HCT116 (cell line): ENCODE measurements around the gene C20orf96. TPM values are rescaled to one million over a fixed set of nuclear protein-coding genes. Genes with fewer than 3 reads are reported as not detected.

Source experiments
- ATAC-seq: fragments of 200-7000 bp; cut with Tn5 transposase; 2 replicates; pipeline ENCODE4 v1.9.1; 2020; ENCODE audit warnings: mild to moderate bottlenecking, moderate library complexity
- BruUV-seq: library from RNA; stranded (reverse); fragments of 400-500 nt; replicated peaks from 2 replicates; lab custom pipeline; 2021; lab: Mats Ljungman, UMichigan
- CTCF ChIA-PET: fragments of 300-600 bp; sonication (Branson Sonifier 250); formaldehyde crosslinking; loops from one replicate; lab custom pipeline; 2021; ENCODE audit warnings: antibody characterized with exemption; lab: Charles Lee
- POLR2A ChIA-PET: fragments of 300-600, 350-600 bp; sonication (Branson Sonifier 250); formaldehyde crosslinking; loops from one replicate; lab custom pipeline; 2021; ENCODE audit warnings: antibody characterized with exemption; lab: Charles Lee
- RAD21 ChIA-PET, 2 experiments: fragments of 300-600 bp; sonication (Branson Sonifier 250); formaldehyde crosslinking; loops; one replicate each; lab custom pipeline; 2023; ENCODE audit warnings: low total read pairs in 2 of 2; ENCODE audit not compliant: uncharacterized antibody in 2 of 2, unreplicated experiment in 2 of 2, low non-redundant PET in 1 of 2; lab: Charles Lee
- DNase-seq: peaks from one replicate; pipeline ENCODE4 v3.0.0-alpha.2; 2010; ENCODE audit warnings: low read depth, low spot score
- H2AFZ ChIP-seq: fragments of 200-600 bp; shearing (Covaris generic), sonication (generic); 2 replicates; pipeline ENCODE4 v1.6.1; 2017; ENCODE audit warnings: low read depth, mixed run types, mixed read lengths, antibody characterized with exemption, low read length; ENCODE audit not compliant: poor library complexity, severe bottlenecking
- H3K27ac ChIP-seq: 2 replicates; pipeline ENCODE4 v1.5.1; 2012; ENCODE audit warnings: low read depth, low read length
- H3K27me3 ChIP-seq: fragments of 200-600 bp; sonication (generic); 2 replicates; pipeline ENCODE4 v1.6.1; 2016; ENCODE audit warnings: mixed run types, low read length, mixed read lengths; ENCODE audit not compliant: insufficient read depth
- H3K36me3 ChIP-seq, 2 experiments: fragments of 200-500 bp in 1 of 2; fragments of 200-600 bp in 1 of 2; sonication (Bioruptor generic) in 1 of 2; sonication (generic) in 1 of 2; 2 replicates each; pipeline versions ENCODE4 v1.5.1 to v1.6.1; 2014 to 2016; ENCODE audit warnings: low read length in 2 of 2, inconsistent platforms in 1 of 2, mixed read lengths in 1 of 2, mixed run types in 1 of 2; ENCODE audit not compliant: insufficient read depth in 2 of 2, control insufficient read depth in 1 of 2
- H3K4me1 ChIP-seq, 2 experiments: fragments of 200-600 bp in 1 of 2; sonication (generic) in 1 of 2; 2 replicates each; pipeline versions ENCODE4 v1.5.1 to v1.6.1; 2012 to 2017; ENCODE audit warnings: low read length in 2 of 2, inconsistent platforms in 1 of 2, mild to moderate bottlenecking in 1 of 2, mixed read lengths in 1 of 2, mixed run types in 1 of 2, moderate library complexity in 1 of 2; ENCODE audit not compliant: insufficient read depth in 2 of 2, control insufficient read depth in 1 of 2
- H3K4me2 ChIP-seq: fragments of 200-600 bp; sonication (generic); 2 replicates; pipeline ENCODE4 v1.6.1; 2017; ENCODE audit warnings: mixed run types, low read length, mixed read lengths
- H3K4me3 ChIP-seq, 2 experiments: fragments of 200-600 bp in 1 of 2; sonication (generic) in 1 of 2; replicated peaks in 1 of 2; 2 replicates each; pipeline ENCODE4 v1.5.1; 2011 to 2016; ENCODE audit warnings: low read length in 2 of 2, control low read depth in 1 of 2, low read depth in 1 of 2, mild to moderate bottlenecking in 1 of 2, mixed read lengths in 1 of 2, mixed run types in 1 of 2
- H3K79me2 ChIP-seq: fragments of 200-600 bp; sonication (generic); 2 replicates; pipeline ENCODE4 v1.6.1; 2017; ENCODE audit warnings: mild to moderate bottlenecking, mixed run types, low read length, moderate library complexity, mixed read lengths; ENCODE audit not compliant: insufficient read depth
- H3K9ac ChIP-seq: fragments of 200-600 bp; sonication (generic); 2 replicates; pipeline ENCODE4 v1.6.1; 2016; ENCODE audit warnings: low read length, mixed read lengths
- H3K9me2 ChIP-seq: fragments of 200-600 bp; sonication (generic), shearing (Covaris generic); 2 replicates; pipeline ENCODE4 v1.6.1; 2017; ENCODE audit warnings: mixed run types, mild to moderate bottlenecking, moderate library complexity; ENCODE audit not compliant: insufficient read depth
- H3K9me3 ChIP-seq, 2 experiments: fragments of 200-500 bp in 1 of 2; fragments of 200-600 bp in 1 of 2; sonication (Bioruptor generic) in 1 of 2; sonication (generic) in 1 of 2; 2 replicates each; pipeline ENCODE4 v1.6.1; 2014 to 2017; ENCODE audit warnings: low read length in 2 of 2, mixed read lengths in 2 of 2, inconsistent platforms in 1 of 2, low read depth in 1 of 2, mild to moderate bottlenecking in 1 of 2, mixed run types in 1 of 2, moderate library complexity in 1 of 2; ENCODE audit not compliant: control insufficient read depth in 1 of 2, insufficient read depth in 1 of 2
- H4K20me1 ChIP-seq: fragments of 200-600 bp; sonication (generic), shearing (Covaris generic); 2 replicates; pipeline ENCODE4 v1.6.1; 2017; ENCODE audit warnings: mixed run types, mild to moderate bottlenecking, moderate library complexity; ENCODE audit not compliant: insufficient read depth
- CBX3 ChIP-seq: IDR thresholded peaks from 2 replicates; pipeline ENCODE4 v1.6.1; 2012; ENCODE audit warnings: low read depth
- CEBPB ChIP-seq: IDR thresholded peaks from 2 replicates; pipeline ENCODE4 v1.6.1; 2012; ENCODE audit warnings: low read depth
- EGR1 ChIP-seq: IDR thresholded peaks from 2 replicates; pipeline ENCODE4 v1.6.1; 2012; ENCODE audit warnings: low read depth
- EZH2phosphoT487 ChIP-seq: fragments of 200-600 bp; IDR thresholded peaks from 2 replicates; pipeline ENCODE4 v1.6.1; 2018; ENCODE audit warnings: antibody characterized with exemption, borderline replicate concordance
- FOSL1 ChIP-seq: IDR thresholded peaks from 2 replicates; pipeline ENCODE4 v1.6.1; 2012; ENCODE audit warnings: low read depth
- JUND ChIP-seq: IDR thresholded peaks from 2 replicates; pipeline ENCODE4 v1.6.1; 2012
- MAX ChIP-seq: IDR thresholded peaks from 2 replicates; pipeline ENCODE4 v1.6.1; 2012
- POLR2AphosphoS5 ChIP-seq: IDR thresholded peaks from 2 replicates; pipeline ENCODE4 v1.6.1; 2011; ENCODE audit warnings: mild to moderate bottlenecking, low read depth, low read length, moderate library complexity
- RAD21 ChIP-seq: IDR thresholded peaks from 2 replicates; pipeline ENCODE4 v1.6.1; 2012; ENCODE audit warnings: low read depth, mild to moderate bottlenecking
- REST ChIP-seq: IDR thresholded peaks from 2 replicates; pipeline ENCODE4 v1.6.1; 2012; ENCODE audit warnings: low read depth
- SIN3A ChIP-seq: IDR thresholded peaks from 2 replicates; pipeline ENCODE4 v1.6.1; 2012; ENCODE audit warnings: low read depth
- SP1 ChIP-seq: IDR thresholded peaks from 2 replicates; pipeline ENCODE4 v1.6.1; 2012; ENCODE audit warnings: low read depth
- SRF ChIP-seq: IDR thresholded peaks from 2 replicates; pipeline ENCODE4 v1.6.1; 2012; ENCODE audit warnings: low read depth
- TCF7L2 ChIP-seq: IDR thresholded peaks from 2 replicates; pipeline ENCODE4 v1.7.0; 2011; ENCODE audit warnings: borderline replicate concordance, inconsistent platforms; ENCODE audit not compliant: insufficient read depth, insufficient read length; ENCODE audit errors: extremely low read depth
- YY1 ChIP-seq: IDR thresholded peaks from 2 replicates; pipeline ENCODE4 v1.6.1; 2011; ENCODE audit warnings: low read length, low read depth, moderate library complexity, mild to moderate bottlenecking; ENCODE audit not compliant: insufficient replicate concordance; ENCODE audit errors: extremely low read depth
- ZBTB33 ChIP-seq: IDR thresholded peaks from 2 replicates; pipeline ENCODE4 v1.6.1; 2011; ENCODE audit warnings: mild to moderate bottlenecking, low read length, moderate library complexity; ENCODE audit not compliant: insufficient replicate concordance; ENCODE audit errors: extremely low read depth
- ZFX ChIP-seq: fragments of 450-650 bp; IDR thresholded peaks from 2 replicates; pipeline ENCODE4 v1.6.1; 2017
- ZNF274 ChIP-seq: fragments of 200-500 bp; sonication (Bioruptor generic); IDR thresholded peaks from 2 replicates; pipeline ENCODE4 v1.6.1; 2014; ENCODE audit warnings: mild to moderate bottlenecking, low read depth, low read length, inconsistent platforms
- intact Hi-C: fragments of 100-400 bp; cut with micrococcal nuclease; formaldehyde crosslinking; loops from 2 replicates; pipeline ENCODE4 v1.10.0; 2022
- total RNA-seq: library from RNA; stranded (reverse); gene quantifications from one replicate; pipeline ENCODE4 v1.2.1, GENCODE V29; 2021; ENCODE audit not compliant: unreplicated experiment

C20orf96 gene
- total RNA-seq, 1 experiment from 2014 or later = 22.1 TPM

- no peaks in the 10 kb centered on the region for H3K79me2 ChIP-seq
- CTCF ChIA-PET = no interaction called here
- no TSS peak for BruUV-seq
- TF ChIP-seq TCF7L2 (no peak), CBX3 (no peak), ZFX (no peak), YY1 (no peak), SIN3A (no peak), POLR2AphosphoS5 (no peak), RAD21 (no peak), EGR1 (no peak), CEBPB (no peak), SRF (no peak), EZH2phosphoT487 (no peak), MAX (no peak), ZNF274 (no peak), REST (no peak), JUND (no peak), FOSL1 (no peak), ZBTB33 (no peak), SP1 (no peak)
- TF ChIP-seq, all 23 proteins: peak for 0
- Histone ChIP-seq H3K9me3 (no peaks in the 10 kb centered on the region), H3K9me2 (no peaks in the 10 kb centered on the region), H3K9ac (no peak overlapping the region), H3K36me3 (no peaks in the 10 kb centered on the region), H3K4me3 (no peak overlapping the region), H3K27ac (no peak overlapping the region), H3K4me1 (no peaks in the 10 kb centered on the region), H2AFZ (no peak overlapping the region), H3K4me2 (no peak overlapping the region), H3K27me3 (no peaks in the 10 kb centered on the region), H4K20me1 (no peaks in the 10 kb centered on the region)
- intact Hi-C loops = no loop called here
- POLR2A ChIA-PET = no interaction called here
- RAD21 ChIA-PET = no interaction called here
- ATAC-seq = no peak
- DNase-seq = no peak
Measured at GRCh38 chr20:251354-251753, 39.2 kb downstream of the C20orf96 start.
